K562 (cell line): ENCODE results near the gene CDK11A.

Experiments
- CEBPG ChIP-seq, 3 experiments: fragments of 200-800 bp in 1 of 3; sonication (Bioruptor generic) in 1 of 3; sonication (generic) in 1 of 3; formaldehyde crosslinking in 1 of 3; IDR thresholded peaks in 2 of 3; conservative IDR thresholded peaks in 1 of 3; 2 replicates each; pipeline versions ENCODE4 v1.6.1 to v1.8.0; 2016 to 2022; ENCODE audit warnings: missing compliant biosample characterization in 2 of 3, missing genetic modification characterization in 2 of 3, mild to moderate bottlenecking in 1 of 3, missing genetic modification reagents in 1 of 3
- CTCF ChIP-seq, 3 experiments: IDR thresholded peaks in 2 of 3; conservative IDR thresholded peaks in 1 of 3; 2 replicates each; pipeline ENCODE4 v1.5.1; 2011 to 2012; ENCODE audit warnings: low read length in 3 of 3, mild to moderate bottlenecking in 3 of 3, control low read depth in 2 of 3, improper control_type of control experiment in 1 of 3, inconsistent platforms in 1 of 3, low read depth in 1 of 3, mixed read lengths in 1 of 3, moderate library complexity in 1 of 3; ENCODE audit not compliant: insufficient read depth in 2 of 3
- ELF4 ChIP-seq: fragments of 450-650 bp; formaldehyde crosslinking; IDR thresholded peaks from 2 replicates; pipeline ENCODE4 v1.4.0; 2022; ENCODE audit warnings: missing genetic modification characterization
- FOXM1 ChIP-seq, 2 experiments: fragments of 450-650 bp in 1 of 2; sonication (generic) in 1 of 2; formaldehyde crosslinking in 1 of 2; IDR thresholded peaks; 2 replicates each; pipeline versions ENCODE4 v1.6.1 to v1.9.0; 2017 to 2022; ENCODE audit warnings: low read depth in 2 of 2, mild to moderate bottlenecking in 2 of 2, missing genetic modification reagents in 1 of 2, moderate library complexity in 1 of 2
- MTF1 ChIP-seq: fragments of 250-450 bp; sonication (Bioruptor Pico); IDR thresholded peaks from 2 replicates; pipeline ENCODE4 v1.9.0; 2021; ENCODE audit warnings: moderate library complexity, mild to moderate bottlenecking, inconsistent platforms, borderline replicate concordance
- RAD21 ChIP-seq, 2 experiments: fragments of 250-450 bp in 1 of 2; fragments of 450-650 bp in 1 of 2; sonication (Bioruptor Pico) in 1 of 2; formaldehyde crosslinking in 1 of 2; IDR thresholded peaks in 1 of 2; conservative IDR thresholded peaks in 1 of 2; 2 replicates each; pipeline versions ENCODE4 v1.4.0 to v1.8.0; 2020 to 2022; ENCODE audit warnings: mild to moderate bottlenecking in 2 of 2, moderate library complexity in 1 of 2
- RFX1 ChIP-seq: fragments of 450-650 bp; IDR thresholded peaks from 2 replicates; pipeline ENCODE4 v1.6.1; 2016; ENCODE audit warnings: mild to moderate bottlenecking, moderate library complexity
- SREBF1 ChIP-seq: fragments of 150-350 bp; IDR thresholded peaks from 2 replicates; pipeline ENCODE4 v1.6.1; 2014; ENCODE audit warnings: antibody characterized with exemption, low read depth, low read length, borderline replicate concordance
- SRSF9 ChIP-seq: fragments of 200-400 bp; formaldehyde crosslinking; IDR thresholded peaks from 2 replicates; pipeline ENCODE4 v1.6.1; 2017; ENCODE audit warnings: low read depth, low read length, borderline replicate concordance
- ZNF707 ChIP-seq: fragments of 250-450 bp; sonication (Bioruptor Pico); conservative IDR thresholded peaks from 2 replicates; pipeline ENCODE4 v1.8.0; 2022; ENCODE audit warnings: inconsistent platforms, mild to moderate bottlenecking, moderate library complexity
- TF ChIP-seq, protein P1 (sequence below): sonication (generic); formaldehyde crosslinking; IDR thresholded peaks from 2 replicates; pipeline ENCODE4 v1.4.0; 2020; ENCODE audit warnings: mild to moderate bottlenecking, missing genetic modification reagents
- TF ChIP-seq, protein P2 (sequence below), 2 experiments: fragments of 450-650 bp; IDR thresholded peaks; 2 replicates each; pipeline ENCODE4 v1.6.1; 2016; ENCODE audit warnings: mild to moderate bottlenecking in 2 of 2, borderline replicate concordance in 1 of 2, low read depth in 1 of 2, moderate library complexity in 1 of 2

GRCh38 chr1:1664941-1665814, 59.0 kb downstream of the CDK11A start:
- no peak for TF ChIP-seq CTCF (IDR thresholded peaks at IDR 0.05 in 2 of 3, conservative IDR thresholded peaks at IDR 0.05 in 1 of 3; ENCODE audit: insufficient read depth in 2 of 3, low read depth in 1 of 3, low read length in 3 of 3)
- TF ChIP-seq RAD21 (CRISPR knock-in tag; conservative IDR thresholded peaks at IDR 0.05 in 1 of 2, IDR thresholded peaks at IDR 0.05 in 1 of 2): no peak
- no peak for TF ChIP-seq CEBPG (CRISPR knock-in tag; IDR thresholded peaks at IDR 0.05)
- TF ChIP-seq CEBPG (tag; conservative IDR thresholded peaks at IDR 0.05 in 1 of 2, IDR thresholded peaks at IDR 0.05 in 1 of 2): no peak
- TF ChIP-seq, protein P1, sequence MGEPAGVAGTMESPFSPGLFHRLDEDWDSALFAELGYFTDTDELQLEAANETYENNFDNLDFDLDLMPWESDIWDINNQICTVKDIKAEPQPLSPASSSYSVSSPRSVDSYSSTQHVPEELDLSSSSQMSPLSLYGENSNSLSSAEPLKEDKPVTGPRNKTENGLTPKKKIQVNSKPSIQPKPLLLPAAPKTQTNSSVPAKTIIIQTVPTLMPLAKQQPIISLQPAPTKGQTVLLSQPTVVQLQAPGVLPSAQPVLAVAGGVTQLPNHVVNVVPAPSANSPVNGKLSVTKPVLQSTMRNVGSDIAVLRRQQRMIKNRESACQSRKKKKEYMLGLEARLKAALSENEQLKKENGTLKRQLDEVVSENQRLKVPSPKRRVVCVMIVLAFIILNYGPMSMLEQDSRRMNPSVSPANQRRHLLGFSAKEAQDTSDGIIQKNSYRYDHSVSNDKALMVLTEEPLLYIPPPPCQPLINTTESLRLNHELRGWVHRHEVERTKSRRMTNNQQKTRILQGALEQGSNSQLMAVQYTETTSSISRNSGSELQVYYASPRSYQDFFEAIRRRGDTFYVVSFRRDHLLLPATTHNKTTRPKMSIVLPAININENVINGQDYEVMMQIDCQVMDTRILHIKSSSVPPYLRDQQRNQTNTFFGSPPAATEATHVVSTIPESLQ (CRISPR knock-in tag): no peak
- TF ChIP-seq ELF4: no peak
- TF ChIP-seq SREBF1: no peak
- TF ChIP-seq SRSF9: no peak
- TF ChIP-seq, protein P2, sequence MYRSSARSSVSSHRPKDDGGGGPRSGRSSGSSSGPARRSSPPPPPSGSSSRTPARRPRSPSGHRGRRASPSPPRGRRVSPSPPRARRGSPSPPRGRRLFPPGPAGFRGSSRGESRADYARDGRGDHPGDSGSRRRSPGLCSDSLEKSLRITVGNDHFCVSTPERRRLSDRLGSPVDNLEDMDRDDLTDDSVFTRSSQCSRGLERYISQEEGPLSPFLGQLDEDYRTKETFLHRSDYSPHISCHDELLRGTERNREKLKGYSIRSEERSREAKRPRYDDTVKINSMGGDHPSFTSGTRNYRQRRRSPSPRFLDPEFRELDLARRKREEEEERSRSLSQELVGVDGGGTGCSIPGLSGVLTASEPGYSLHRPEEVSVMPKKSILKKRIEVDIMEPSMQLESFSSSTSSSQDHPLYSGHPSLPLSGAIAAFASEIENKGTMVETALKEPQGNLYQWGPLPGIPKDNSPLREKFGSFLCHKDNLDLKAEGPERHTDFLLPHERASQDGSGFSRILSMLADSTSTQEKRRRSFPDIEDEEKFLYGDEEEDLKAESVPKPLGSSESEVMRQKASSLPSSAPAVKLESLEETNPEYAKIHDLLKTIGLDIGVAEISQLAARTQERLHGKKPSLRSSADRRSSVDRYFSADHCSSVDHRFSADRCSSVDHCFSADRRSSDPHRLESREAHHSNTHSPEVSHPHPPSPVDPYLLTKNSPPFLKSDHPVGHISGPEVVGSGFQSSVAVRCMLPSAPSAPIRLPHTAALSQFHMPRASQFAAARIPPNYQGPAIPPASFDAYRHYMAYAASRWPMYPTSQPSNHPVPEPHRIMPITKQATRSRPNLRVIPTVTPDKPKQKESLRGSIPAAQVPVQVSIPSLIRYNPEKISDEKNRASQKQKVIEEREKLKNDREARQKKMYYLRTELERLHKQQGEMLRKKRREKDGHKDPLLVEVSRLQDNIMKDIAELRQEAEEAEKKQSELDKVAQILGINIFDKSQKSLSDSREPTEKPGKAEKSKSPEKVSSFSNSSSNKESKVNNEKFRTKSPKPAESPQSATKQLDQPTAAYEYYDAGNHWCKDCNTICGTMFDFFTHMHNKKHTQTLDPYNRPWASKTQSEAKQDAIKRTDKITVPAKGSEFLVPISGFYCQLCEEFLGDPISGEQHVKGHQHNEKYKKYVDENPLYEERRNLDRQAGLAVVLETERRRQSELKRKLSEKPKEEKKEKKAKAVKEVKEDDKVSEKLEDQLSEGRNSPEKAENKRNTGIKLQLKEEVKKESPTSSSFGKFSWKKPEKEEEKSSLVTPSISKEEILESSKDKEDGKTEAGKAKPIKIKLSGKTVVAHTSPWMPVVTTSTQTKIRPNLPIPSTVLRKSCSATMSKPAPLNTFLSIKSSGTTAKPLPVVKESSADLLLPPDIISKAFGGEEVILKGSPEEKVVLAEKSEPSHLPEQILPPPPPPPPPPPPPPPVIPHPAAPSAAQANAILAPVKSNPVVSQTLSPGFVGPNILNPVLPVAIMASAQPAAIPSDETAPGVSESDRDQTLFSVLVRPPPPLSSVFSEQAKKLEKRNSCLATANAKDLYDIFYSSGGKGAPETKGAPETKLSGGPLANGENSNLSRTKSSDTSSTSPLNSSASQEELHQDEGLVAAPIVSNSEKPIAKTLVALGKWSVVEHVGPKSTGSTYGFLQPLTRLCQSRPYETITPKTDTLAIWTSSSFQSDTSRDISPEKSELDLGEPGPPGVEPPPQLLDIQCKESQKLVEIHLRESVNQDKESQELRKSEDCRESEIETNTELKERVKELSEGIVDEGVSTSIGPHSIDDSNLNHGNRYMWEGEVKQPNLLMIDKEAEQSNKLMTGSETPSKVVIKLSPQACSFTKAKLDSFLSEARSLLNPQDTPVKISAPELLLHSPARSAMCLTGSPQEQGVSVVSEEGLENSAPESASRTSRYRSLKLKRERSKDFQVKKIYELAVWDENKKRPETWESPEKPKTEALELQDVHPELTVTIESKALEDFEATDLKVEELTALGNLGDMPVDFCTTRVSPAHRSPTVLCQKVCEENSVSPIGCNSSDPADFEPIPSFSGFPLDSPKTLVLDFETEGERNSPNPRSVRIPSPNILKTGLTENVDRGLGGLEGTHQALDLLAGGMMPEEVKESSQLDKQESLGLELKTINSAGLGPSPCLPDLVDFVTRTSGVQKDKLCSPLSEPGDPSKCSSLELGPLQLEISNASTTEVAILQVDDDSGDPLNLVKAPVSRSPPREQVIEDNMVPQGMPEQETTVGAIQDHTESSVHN (IDR thresholded peaks at IDR 0.05; ENCODE audit: borderline replicate concordance in 1 of 2, low read depth in 1 of 2): no peak
- TF ChIP-seq RFX1: no peak
- no peak for TF ChIP-seq FOXM1 (IDR thresholded peaks at IDR 0.05; ENCODE audit: low read depth)
- no peak for TF ChIP-seq FOXM1 (CRISPR knock-in tag; IDR thresholded peaks at IDR 0.05; ENCODE audit: low read depth)
- no peak for TF ChIP-seq MTF1
- no peak for TF ChIP-seq ZNF707 (CRISPR knock-in tag)
